A673 (cell line): ENCODE data around the gene MLEC.

Experiments
- EZH2 ChIP-seq: fragments of 200-600 bp; sonication (generic); IDR thresholded peaks from 2 replicates; pipeline ENCODE4 v1.6.1; 2017; ENCODE audit warnings: borderline replicate concordance, low read depth, mild to moderate bottlenecking, mixed read lengths, antibody characterized with exemption, low read length; ENCODE audit not compliant: poor library complexity, severe bottlenecking
- TF ChIP-seq, protein P1 (sequence below): fragments of 300-800, 200-600 bp; sonication (generic); conservative IDR thresholded peaks from 2 replicates; pipeline ENCODE4 v1.5.1; 2017; ENCODE audit warnings: low read depth, mild to moderate bottlenecking, antibody characterized with exemption, low read length, moderate library complexity, mixed read lengths

DNA sequence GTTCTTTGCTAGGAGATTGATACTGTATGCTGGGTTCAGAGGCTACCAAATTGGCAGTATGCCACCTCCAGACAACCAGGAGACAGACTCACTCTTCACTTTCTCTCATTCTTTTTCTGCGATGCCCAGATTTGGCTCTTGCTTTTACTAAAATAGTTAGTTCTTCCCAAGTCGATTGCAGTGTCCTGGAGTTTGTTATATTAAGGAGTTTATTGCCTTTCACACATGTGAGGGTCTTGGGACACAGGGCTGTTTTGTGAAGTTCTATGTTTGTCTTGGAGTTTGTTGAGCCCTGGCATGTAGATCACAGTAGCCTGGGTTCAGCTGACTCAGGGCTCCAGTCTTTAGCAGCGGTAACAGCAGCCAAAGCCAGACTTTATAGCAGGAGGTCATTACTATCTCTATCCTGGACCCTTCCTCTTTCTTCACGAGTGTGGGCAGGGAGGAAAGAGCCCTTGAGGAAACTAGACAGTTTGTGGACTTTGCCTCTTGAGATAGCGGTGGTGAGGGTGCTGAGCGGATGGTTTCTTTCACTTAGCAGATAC lies 1.6 kb downstream of the MLEC start:
- TF ChIP-seq, protein P1, sequence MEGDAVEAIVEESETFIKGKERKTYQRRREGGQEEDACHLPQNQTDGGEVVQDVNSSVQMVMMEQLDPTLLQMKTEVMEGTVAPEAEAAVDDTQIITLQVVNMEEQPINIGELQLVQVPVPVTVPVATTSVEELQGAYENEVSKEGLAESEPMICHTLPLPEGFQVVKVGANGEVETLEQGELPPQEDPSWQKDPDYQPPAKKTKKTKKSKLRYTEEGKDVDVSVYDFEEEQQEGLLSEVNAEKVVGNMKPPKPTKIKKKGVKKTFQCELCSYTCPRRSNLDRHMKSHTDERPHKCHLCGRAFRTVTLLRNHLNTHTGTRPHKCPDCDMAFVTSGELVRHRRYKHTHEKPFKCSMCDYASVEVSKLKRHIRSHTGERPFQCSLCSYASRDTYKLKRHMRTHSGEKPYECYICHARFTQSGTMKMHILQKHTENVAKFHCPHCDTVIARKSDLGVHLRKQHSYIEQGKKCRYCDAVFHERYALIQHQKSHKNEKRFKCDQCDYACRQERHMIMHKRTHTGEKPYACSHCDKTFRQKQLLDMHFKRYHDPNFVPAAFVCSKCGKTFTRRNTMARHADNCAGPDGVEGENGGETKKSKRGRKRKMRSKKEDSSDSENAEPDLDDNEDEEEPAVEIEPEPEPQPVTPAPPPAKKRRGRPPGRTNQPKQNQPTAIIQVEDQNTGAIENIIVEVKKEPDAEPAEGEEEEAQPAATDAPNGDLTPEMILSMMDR = no peak
- TF ChIP-seq EZH2 = no peak
